Measurements from ENCODE around the gene CMIP.

GRCh38 chr16:81517150-81517499 is 72.5 kb downstream of the CMIP start:
- TF ChIP-seq, protein P1, sequence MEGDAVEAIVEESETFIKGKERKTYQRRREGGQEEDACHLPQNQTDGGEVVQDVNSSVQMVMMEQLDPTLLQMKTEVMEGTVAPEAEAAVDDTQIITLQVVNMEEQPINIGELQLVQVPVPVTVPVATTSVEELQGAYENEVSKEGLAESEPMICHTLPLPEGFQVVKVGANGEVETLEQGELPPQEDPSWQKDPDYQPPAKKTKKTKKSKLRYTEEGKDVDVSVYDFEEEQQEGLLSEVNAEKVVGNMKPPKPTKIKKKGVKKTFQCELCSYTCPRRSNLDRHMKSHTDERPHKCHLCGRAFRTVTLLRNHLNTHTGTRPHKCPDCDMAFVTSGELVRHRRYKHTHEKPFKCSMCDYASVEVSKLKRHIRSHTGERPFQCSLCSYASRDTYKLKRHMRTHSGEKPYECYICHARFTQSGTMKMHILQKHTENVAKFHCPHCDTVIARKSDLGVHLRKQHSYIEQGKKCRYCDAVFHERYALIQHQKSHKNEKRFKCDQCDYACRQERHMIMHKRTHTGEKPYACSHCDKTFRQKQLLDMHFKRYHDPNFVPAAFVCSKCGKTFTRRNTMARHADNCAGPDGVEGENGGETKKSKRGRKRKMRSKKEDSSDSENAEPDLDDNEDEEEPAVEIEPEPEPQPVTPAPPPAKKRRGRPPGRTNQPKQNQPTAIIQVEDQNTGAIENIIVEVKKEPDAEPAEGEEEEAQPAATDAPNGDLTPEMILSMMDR (IDR thresholded peaks at IDR 0.05) = no peak
- TF ChIP-seq POLR2AphosphoS5 (IDR thresholded peaks at IDR 0.05) = no peak

Measured in transverse colon (tissue), 4 donors.